Keratinocyte (primary cell): ENCODE data around the gene ADAMTS16. TPM values are rescaled to one million over a fixed set of nuclear protein-coding genes. Genes with fewer than 3 reads are reported as not detected.

Experiments used
- DNase-seq: peaks from one replicate; pipeline ENCODE4 v3.0.0-alpha.2; 2011; ENCODE audit warnings: low read depth, missing footprints, low spot score
- FAIRE-seq: peaks from 2 replicates; lab custom pipeline; 2011; peaks lifted over from hg19 to GRCh38; lab: Jason Lieb, UNC
- H2AFZ ChIP-seq: 2 replicates; pipeline ENCODE4 v1.6.0; 2012; ENCODE audit warnings: low read length, control low read depth, inconsistent platforms; ENCODE audit not compliant: control insufficient read depth
- H3K27ac ChIP-seq: 2 replicates; pipeline ENCODE4 v1.5.1; 2011; ENCODE audit warnings: low read length; ENCODE audit not compliant: control insufficient read depth, insufficient read depth
- H3K27me3 ChIP-seq: 3 replicates; pipeline ENCODE4 v1.6.0; 2011; ENCODE audit warnings: low read length; ENCODE audit not compliant: control insufficient read depth, insufficient read depth; ENCODE audit errors: extremely low read depth
- H3K36me3 ChIP-seq, 2 experiments: 2 replicates in 1 of 2; 3 replicates in 1 of 2; pipeline ENCODE4 v1.5.1; 2011; ENCODE audit warnings: low read length in 2 of 2, mild to moderate bottlenecking in 1 of 2; ENCODE audit not compliant: control insufficient read depth in 2 of 2, insufficient read depth in 2 of 2; ENCODE audit errors: extremely low read depth in 1 of 2
- H3K4me1 ChIP-seq: 3 replicates; pipeline ENCODE4 v1.5.1; 2011; ENCODE audit warnings: low read length; ENCODE audit not compliant: control insufficient read depth, insufficient read depth; ENCODE audit errors: extremely low read depth
- H3K4me2 ChIP-seq: 3 replicates; pipeline ENCODE4 v1.6.0; 2011; ENCODE audit warnings: low read depth, low read length; ENCODE audit not compliant: control insufficient read depth, insufficient read depth; ENCODE audit errors: extremely low read depth
- H3K4me3 ChIP-seq, 3 experiments: fragments of 200-600 bp in 1 of 3; sonication (generic) in 1 of 3; 2 replicates in 2 of 3; 3 replicates in 1 of 3; pipeline ENCODE4 v1.5.1; 2011 to 2016; ENCODE audit warnings: low read length in 3 of 3, mild to moderate bottlenecking in 3 of 3, control low read depth in 2 of 3, inconsistent platforms in 1 of 3, low read depth in 1 of 3, mixed read lengths in 1 of 3, mixed run types in 1 of 3, moderate library complexity in 1 of 3; ENCODE audit not compliant: control insufficient read depth in 2 of 3, insufficient read depth in 2 of 3; ENCODE audit errors: extremely low read depth in 1 of 3
- H3K79me2 ChIP-seq: 2 replicates; pipeline ENCODE4 v1.6.0; 2012; ENCODE audit warnings: low read length; ENCODE audit not compliant: control insufficient read depth, insufficient read depth
- H3K9ac ChIP-seq: 3 replicates; pipeline ENCODE4 v1.6.0; 2011; ENCODE audit warnings: low read length; ENCODE audit not compliant: control insufficient read depth, insufficient read depth; ENCODE audit errors: extremely low read depth
- H3K9me1 ChIP-seq: 3 replicates; pipeline ENCODE4 v1.6.0; 2011; ENCODE audit warnings: low read length; ENCODE audit not compliant: control insufficient read depth, insufficient read depth; ENCODE audit errors: extremely low read depth
- H3K9me3 ChIP-seq: 2 replicates; pipeline ENCODE4 v1.5.1; 2012; ENCODE audit warnings: low read depth, low read length; ENCODE audit not compliant: control insufficient read depth
- H4K20me1 ChIP-seq: 3 replicates; pipeline ENCODE4 v1.6.0; 2011; ENCODE audit warnings: low read length; ENCODE audit not compliant: control insufficient read depth, insufficient read depth; ENCODE audit errors: extremely low read depth
- EZH2 ChIP-seq: IDR thresholded peaks from one replicate; pipeline ENCODE4 v1.6.1; 2012; ENCODE audit warnings: inconsistent platforms, mild to moderate bottlenecking, low read length, moderate library complexity
- dilution Hi-C: fragments of 300-500 bp; cut with MboI; formaldehyde crosslinking; loops from one replicate; pipeline ENCODE4 v1.7.0; 2020; ENCODE audit warnings: low sequenced_read_pairs; ENCODE audit not compliant: extremely low pct_ligation_motif_present
- polyA plus RNA-seq, 5 experiments: library from polyadenylated mRNA; depleted of rRNA in 3 of 5; stranded (reverse) in 3 of 5; stranded (forward) in 1 of 5; unstranded in 1 of 5; fragments of >200 nt; gene quantifications; 1 replicate in 1 of 5; 2 replicates in 3 of 5; 3 replicates in 1 of 5; pipeline versions ENCODE4 v1.2.1 to v1.2.3, GENCODE V29; 2011 to 2012; ENCODE audit warnings: missing spikeins in 2 of 5, low read depth in 1 of 5, low replicate concordance in 1 of 5
- TF ChIP-seq, protein P1 (sequence below), 3 experiments: IDR thresholded peaks in 1 of 3; conservative IDR thresholded peaks in 1 of 3; optimal IDR thresholded peaks in 1 of 3; 2 replicates in 2 of 3; 3 replicates in 1 of 3; pipeline versions ENCODE3 to v1.5.1; 2011; ENCODE audit warnings: low read length in 3 of 3, mild to moderate bottlenecking in 3 of 3, moderate library complexity in 2 of 3, control low read depth in 1 of 3, inconsistent platforms in 1 of 3; ENCODE audit not compliant: insufficient read depth in 2 of 3; ENCODE audit errors: extremely low read depth in 1 of 3

ADAMTS16 gene
- polyA plus RNA-seq, 1 donor (not counting 4 experiments of a cell fraction or from before 2014, with no cell fraction given), result not detected

DNA sequence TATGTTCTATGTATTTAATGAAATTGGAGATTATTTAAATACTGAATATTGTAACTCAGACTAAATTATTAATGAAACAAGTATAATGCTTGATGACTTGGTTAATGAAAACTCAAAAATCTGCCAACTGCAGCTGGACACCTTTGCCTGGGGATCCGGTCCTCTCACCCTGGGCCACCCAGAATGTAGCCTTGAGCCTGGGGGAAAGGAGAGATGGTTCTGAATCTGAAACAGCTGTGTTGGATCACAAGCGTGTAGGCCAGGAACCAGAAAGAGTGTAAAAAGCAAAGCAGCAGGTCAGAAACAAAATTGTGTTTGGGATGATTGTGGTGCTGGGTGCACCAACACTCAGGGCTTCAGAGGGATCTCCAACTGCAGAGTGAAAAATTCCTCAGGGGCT lies 38.5 kb downstream of the ADAMTS16 start:
- Histone ChIP-seq H3K9me1 (no peaks in the 10 kb centered on the region), H2AFZ (no peak overlapping the region), H3K27me3 (no peaks in the 10 kb centered on the region), H3K4me2 (no peak overlapping the region), H3K36me3 (no peaks in the 10 kb centered on the region), H3K27ac (no peak overlapping the region), H3K4me1 (no peaks in the 10 kb centered on the region), H3K9ac (no peak overlapping the region), H4K20me1 (no peaks in the 10 kb centered on the region), H3K9me3 (no peaks in the 10 kb centered on the region), H3K4me3 (no peak overlapping the region), H3K79me2 (no peaks in the 10 kb centered on the region)
- dilution Hi-C loops, result no loop called here
- DNase-seq (no peak), FAIRE-seq (no peak)
- TF ChIP-seq EZH2, result no peak
- TF ChIP-seq, protein P1, sequence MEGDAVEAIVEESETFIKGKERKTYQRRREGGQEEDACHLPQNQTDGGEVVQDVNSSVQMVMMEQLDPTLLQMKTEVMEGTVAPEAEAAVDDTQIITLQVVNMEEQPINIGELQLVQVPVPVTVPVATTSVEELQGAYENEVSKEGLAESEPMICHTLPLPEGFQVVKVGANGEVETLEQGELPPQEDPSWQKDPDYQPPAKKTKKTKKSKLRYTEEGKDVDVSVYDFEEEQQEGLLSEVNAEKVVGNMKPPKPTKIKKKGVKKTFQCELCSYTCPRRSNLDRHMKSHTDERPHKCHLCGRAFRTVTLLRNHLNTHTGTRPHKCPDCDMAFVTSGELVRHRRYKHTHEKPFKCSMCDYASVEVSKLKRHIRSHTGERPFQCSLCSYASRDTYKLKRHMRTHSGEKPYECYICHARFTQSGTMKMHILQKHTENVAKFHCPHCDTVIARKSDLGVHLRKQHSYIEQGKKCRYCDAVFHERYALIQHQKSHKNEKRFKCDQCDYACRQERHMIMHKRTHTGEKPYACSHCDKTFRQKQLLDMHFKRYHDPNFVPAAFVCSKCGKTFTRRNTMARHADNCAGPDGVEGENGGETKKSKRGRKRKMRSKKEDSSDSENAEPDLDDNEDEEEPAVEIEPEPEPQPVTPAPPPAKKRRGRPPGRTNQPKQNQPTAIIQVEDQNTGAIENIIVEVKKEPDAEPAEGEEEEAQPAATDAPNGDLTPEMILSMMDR (optimal IDR thresholded peaks at IDR 0.05 in 1 of 3, IDR thresholded peaks at IDR 0.05 in 1 of 3, conservative IDR thresholded peaks at IDR 0.05 in 1 of 3; ENCODE audit: extremely low read depth in 1 of 3, insufficient read depth in 2 of 3, low read length in 3 of 3), result no peak

GRCh38 chr5:5179079-5179478 lies 38.9 kb downstream of the ADAMTS16 start:
- no peaks in the 10 kb centered on the region for H3K9me1 ChIP-seq
- no peaks in the 10 kb centered on the region for H3K27me3 ChIP-seq
- DNase-seq (no peak), FAIRE-seq (no peak)
- dilution Hi-C loops, result no loop called here
- H2AFZ ChIP-seq, result no peak overlapping the region
- H3K9ac ChIP-seq, result no peak overlapping the region
- H4K20me1 ChIP-seq, result no peaks in the 10 kb centered on the region
- H3K27ac ChIP-seq, result no peak overlapping the region
- H3K79me2 ChIP-seq, result no peaks in the 10 kb centered on the region
- no peaks in the 10 kb centered on the region for H3K4me1 ChIP-seq
- H3K4me2 ChIP-seq, result no peak overlapping the region
- no peaks in the 10 kb centered on the region for H3K36me3 ChIP-seq
- no peak for TF ChIP-seq EZH2
- TF ChIP-seq, protein P1 (optimal IDR thresholded peaks at IDR 0.05 in 1 of 3, IDR thresholded peaks at IDR 0.05 in 1 of 3, conservative IDR thresholded peaks at IDR 0.05 in 1 of 3; ENCODE audit: extremely low read depth in 1 of 3, insufficient read depth in 2 of 3, low read length in 3 of 3), result no peak
- H3K9me3 ChIP-seq, result no peaks in the 10 kb centered on the region
- no peak overlapping the region for H3K4me3 ChIP-seq
